Esophagus muscularis mucosa (tissue), 4 donors: ENCODE results near the gene PEPD. TPM values are rescaled to one million over a fixed set of nuclear protein-coding genes. Genes with fewer than 3 reads are reported as not detected.
"Not testable (repeated sequence)": the region's sequence is repeated elsewhere in the genome, so short reads cannot be mapped to it uniquely, and the experiment has no call there.

Experiments
- DNase-seq: peaks from one replicate; pipeline ENCODE4 v3.0.0-alpha.2; 2017; ENCODE audit errors: extremely low spot score
- H3K27ac ChIP-seq, 4 donors: fragments of 200-600 bp; sonication (generic); replicated peaks in 1 of 4; 1 replicate in 3 of 4; 2 replicates in 1 of 4; pipeline ENCODE4 v1.5.1; 2016 to 2019; ENCODE audit warnings: mild to moderate bottlenecking in 1 of 4
- H3K27me3 ChIP-seq, 4 donors: fragments of 200-600 bp; sonication (generic); one replicate each; pipeline versions ENCODE4 v1.5.1 to v1.6.0; 2016 to 2019
- H3K36me3 ChIP-seq, 4 donors: fragments of 200-600 bp; sonication (generic); one replicate each; pipeline ENCODE4 v1.5.1; 2016 to 2019
- H3K4me1 ChIP-seq, 4 donors: fragments of 200-600 bp; sonication (generic); one replicate each; pipeline ENCODE4 v1.5.1; 2016 to 2019
- H3K4me3 ChIP-seq, 4 donors: fragments of 200-600 bp; sonication (generic); 1 replicate in 2 of 4; 2 replicates in 2 of 4; pipeline ENCODE4 v1.5.1; 2016 to 2019; ENCODE audit warnings: mild to moderate bottlenecking in 4 of 4, moderate library complexity in 1 of 4
- H3K9me3 ChIP-seq, 4 donors: fragments of 200-600 bp; sonication (generic); 1 replicate in 3 of 4; 2 replicates in 1 of 4; pipeline ENCODE4 v1.5.1; 2016 to 2019
- EP300 ChIP-seq: sonication (generic); formaldehyde crosslinking; IDR thresholded peaks from one replicate; pipeline ENCODE4 v1.6.1; 2017; ENCODE audit warnings: antibody characterized with exemption
- POLR2A ChIP-seq: fragments of 450-650 bp; IDR thresholded peaks from one replicate; pipeline ENCODE4 v1.6.1; 2017; ENCODE audit warnings: antibody characterized with exemption, moderate library complexity, mild to moderate bottlenecking, low read depth
- POLR2AphosphoS5 ChIP-seq, 2 donors: sonication (generic); formaldehyde crosslinking; IDR thresholded peaks; one replicate each; pipeline ENCODE4 v1.6.1; 2017; ENCODE audit warnings: antibody characterized with exemption in 2 of 2
- WGBS: methylation state at CpG from one replicate; pipeline ENCODE4 v1.1.5; 2018; 5-methylcytosine and 5-hydroxymethylcytosine counted together
- intact Hi-C: fragments of 100-400 bp; cut with DNase I; formaldehyde crosslinking; loops from one replicate; pipeline ENCODE4 v1.15.1; 2023
- total RNA-seq, 4 donors: library from RNA; depleted of rRNA; stranded (reverse); fragments of >200 nt; gene quantifications; one replicate each; pipeline versions ENCODE4 v1.1.0 to v1.2.1, GENCODE V29; 2016
- TF ChIP-seq, protein P1 (sequence below), 3 experiments: fragments of 200-600 bp in 2 of 3; fragments of 450-650 bp in 1 of 3; sonication (generic) in 2 of 3; IDR thresholded peaks; one replicate each; pipeline ENCODE4 v1.5.1; 2017 to 2019; ENCODE audit warnings: antibody characterized with exemption in 3 of 3, mild to moderate bottlenecking in 2 of 3, moderate library complexity in 1 of 3

PEPD gene
- total RNA-seq, 4 donors from 2014 or later = 59.8 to 90.9 (median 73.0) TPM

DNA sequence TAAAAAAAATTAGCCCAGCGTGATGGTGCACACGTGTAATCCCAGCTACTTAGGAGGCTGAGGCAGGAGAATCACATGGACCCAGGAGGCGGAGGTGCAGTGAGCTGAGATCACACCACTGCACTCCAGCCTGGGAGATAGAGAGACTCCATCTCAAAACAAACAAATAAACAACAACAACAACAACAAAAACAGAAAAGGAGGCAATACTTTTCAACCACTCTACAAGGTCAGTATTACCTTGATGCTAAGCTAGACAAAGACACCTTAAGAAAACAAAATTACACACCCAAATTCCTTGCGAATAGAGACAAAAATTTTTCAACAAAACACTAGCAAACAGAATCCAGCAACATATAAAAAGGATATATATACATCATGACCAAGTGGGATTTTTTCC lies 39.7 kb downstream of the PEPD start:
- no peak for DNase-seq
- TF ChIP-seq POLR2A (no peak), EP300 (no peak), POLR2AphosphoS5 (IDR thresholded peaks at IDR 0.05) (no peak)
- TF ChIP-seq, protein P1, sequence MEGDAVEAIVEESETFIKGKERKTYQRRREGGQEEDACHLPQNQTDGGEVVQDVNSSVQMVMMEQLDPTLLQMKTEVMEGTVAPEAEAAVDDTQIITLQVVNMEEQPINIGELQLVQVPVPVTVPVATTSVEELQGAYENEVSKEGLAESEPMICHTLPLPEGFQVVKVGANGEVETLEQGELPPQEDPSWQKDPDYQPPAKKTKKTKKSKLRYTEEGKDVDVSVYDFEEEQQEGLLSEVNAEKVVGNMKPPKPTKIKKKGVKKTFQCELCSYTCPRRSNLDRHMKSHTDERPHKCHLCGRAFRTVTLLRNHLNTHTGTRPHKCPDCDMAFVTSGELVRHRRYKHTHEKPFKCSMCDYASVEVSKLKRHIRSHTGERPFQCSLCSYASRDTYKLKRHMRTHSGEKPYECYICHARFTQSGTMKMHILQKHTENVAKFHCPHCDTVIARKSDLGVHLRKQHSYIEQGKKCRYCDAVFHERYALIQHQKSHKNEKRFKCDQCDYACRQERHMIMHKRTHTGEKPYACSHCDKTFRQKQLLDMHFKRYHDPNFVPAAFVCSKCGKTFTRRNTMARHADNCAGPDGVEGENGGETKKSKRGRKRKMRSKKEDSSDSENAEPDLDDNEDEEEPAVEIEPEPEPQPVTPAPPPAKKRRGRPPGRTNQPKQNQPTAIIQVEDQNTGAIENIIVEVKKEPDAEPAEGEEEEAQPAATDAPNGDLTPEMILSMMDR (IDR thresholded peaks at IDR 0.05) = no peak
- Histone ChIP-seq H3K9me3 (peaks cover 0 to 16% (median 10%) of the 10 kb centered on the region in 4 donors), H3K4me3 (no peak overlapping the region), H3K36me3 (peaks cover 0 to 59% (median 34%) of the 10 kb centered on the region in 4 donors), H3K27me3 (no peaks in the 10 kb centered on the region), H3K27ac (no peak overlapping the region), H3K4me1 (no peaks in the 10 kb centered on the region)
- intact Hi-C loops = no loop called here
- WGBS = 94% methylated on average over 4 of the region's 4 CpGs

DNA sequence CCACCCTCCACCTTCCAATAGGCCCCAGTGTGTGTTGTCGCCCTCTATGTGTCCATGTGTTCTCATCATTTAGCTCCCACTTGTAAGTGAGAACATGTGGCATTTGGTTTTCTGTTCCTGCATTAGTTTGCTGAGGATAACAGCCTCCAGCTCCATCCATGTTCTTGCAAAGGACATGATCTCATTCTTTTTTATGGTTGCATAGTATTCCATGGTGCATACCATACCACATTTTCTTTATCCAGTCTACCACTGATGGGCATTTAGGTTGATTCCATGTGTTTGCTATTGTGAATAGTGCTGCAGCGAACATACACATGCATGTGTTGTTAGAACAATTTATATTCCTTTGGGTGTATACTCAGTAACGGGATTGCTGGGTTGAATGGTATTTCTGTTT lies 42.0 kb downstream of the PEPD start:
- intact Hi-C loops, H3K27me3 ChIP-seq, DNase-seq, H3K4me3 ChIP-seq, H3K4me1 ChIP-seq, H3K27ac ChIP-seq: not testable (repeated sequence)
- Histone ChIP-seq H3K9me3 (peaks cover 0 to 16% (median 10%) of the 10 kb centered on the region in 4 donors), H3K36me3 (peaks cover 3 to 60% (median 40%) of the 10 kb centered on the region in 4 donors)
- WGBS = 100% methylated on average over 3 of the region's 3 CpGs

- WGBS = 94% methylated on average over 10 of the region's 10 CpGs
- TF ChIP-seq POLR2AphosphoS5 (IDR thresholded peaks at IDR 0.05) (no peak), POLR2A (no peak), EP300 (no peak)
- TF ChIP-seq, protein P1 (IDR thresholded peaks at IDR 0.05) = no peak
- H3K27ac ChIP-seq = no peak overlapping the region
- H3K27me3 ChIP-seq = no peaks in the 10 kb centered on the region
- peaks cover 0 to 5% (median under 1%) of the 10 kb centered on the region in 4 donors for H3K9me3 ChIP-seq
- no peak for DNase-seq
- H3K4me3 ChIP-seq = no peak overlapping the region
- no peaks in the 10 kb centered on the region for H3K4me1 ChIP-seq
- peaks cover 8 to 58% (median 45%) of the 10 kb centered on the region in 4 donors for H3K36me3 ChIP-seq
- intact Hi-C loops = no loop called here
These were observed 43.8 kb downstream of the PEPD start for GRCh38 chr19:33477781-33478180.

- peaks cover 8 to 60% (median 45%) of the 10 kb centered on the region in 4 donors for H3K36me3 ChIP-seq
- TF ChIP-seq EP300 = no peak
- TF ChIP-seq, protein P1 (IDR thresholded peaks at IDR 0.05) = no peak
- no peak for TF ChIP-seq POLR2AphosphoS5 (IDR thresholded peaks at IDR 0.05)
- no peak for TF ChIP-seq POLR2A
- no peak overlapping the region for H3K27ac ChIP-seq
- H3K4me3 ChIP-seq = no peak overlapping the region
- H3K4me1 ChIP-seq = no peaks in the 10 kb centered on the region
- H3K9me3 ChIP-seq = peaks cover 0 to 5% (median 0%) of the 10 kb centered on the region in 4 donors
- DNase-seq = no peak
- no peaks in the 10 kb centered on the region for H3K27me3 ChIP-seq
- WGBS = 96% methylated on average over 11 of the region's 11 CpGs
- intact Hi-C loops = no loop called here
These were observed 45.4 kb downstream of the PEPD start for GRCh38 chr19:33476151-33476707.

DNA sequence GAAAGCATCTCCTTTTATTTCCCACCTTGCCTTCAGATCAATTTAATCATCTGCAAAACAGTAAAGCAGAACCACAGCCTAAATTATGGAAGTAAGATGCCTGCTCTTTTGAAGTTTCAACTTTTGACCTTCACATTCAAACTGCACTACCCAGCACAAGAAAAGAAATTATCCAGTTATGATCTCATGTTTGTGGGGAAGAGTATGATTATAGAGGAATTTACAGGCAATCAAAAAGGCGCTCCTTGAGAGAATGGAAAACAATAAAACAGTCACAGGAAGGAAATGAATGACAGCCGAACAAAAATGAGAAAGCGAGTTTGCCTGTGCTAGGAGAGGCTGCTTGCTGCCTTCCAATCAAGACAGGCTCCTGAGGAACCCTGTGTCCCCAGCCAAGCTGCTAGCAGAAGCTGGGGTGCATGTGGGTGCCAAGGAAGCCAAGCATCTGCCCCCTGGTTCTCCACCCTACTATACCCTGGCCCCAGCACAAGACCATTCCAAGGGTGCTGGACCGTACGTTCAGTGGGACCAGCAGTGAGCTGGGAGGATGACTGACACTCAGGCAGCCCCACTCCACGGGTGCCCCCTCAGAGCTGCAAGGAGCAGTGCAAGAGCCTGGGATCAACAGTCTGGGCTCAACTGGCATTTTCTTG lies 47.8 kb downstream of the PEPD start:
- no peaks in the 10 kb centered on the region for H3K4me1 ChIP-seq
- WGBS = 78% methylated on average over 6 of the region's 6 CpGs
- H3K27me3 ChIP-seq = no peaks in the 10 kb centered on the region
- intact Hi-C loops = no loop called here
- H3K4me3 ChIP-seq = no peak overlapping the region
- H3K27ac ChIP-seq = no peak overlapping the region
- peaks cover 8 to 48% (median 40%) of the 10 kb centered on the region in 4 donors for H3K36me3 ChIP-seq
- no peak for TF ChIP-seq EP300
- no peak for TF ChIP-seq POLR2AphosphoS5 (IDR thresholded peaks at IDR 0.05)
- TF ChIP-seq, protein P1 (IDR thresholded peaks at IDR 0.05) = no peak
- TF ChIP-seq POLR2A = no peak
- DNase-seq = no peak
- no peaks in the 10 kb centered on the region for H3K9me3 ChIP-seq
